ENCODE measurements around the gene SEMA5A. TPM values are rescaled to one million over a fixed set of nuclear protein-coding genes. Genes with fewer than 3 reads are reported as not detected.

Gene SEMA5A
- total RNA-seq = under 1 TPM; 0.14 to 0.23 TPM

- peak; percentile 4 to 25 for DNase-seq
- ATAC-seq (replicated peaks in 1 of 2) = peak; percentile 29 to 69
- no peaks in the 10 kb centered on the region for H3K9me3 Mint-ChIP-seq
- H3K27me3 Mint-ChIP-seq (ENCODE audit: low read depth) = peaks cover 28% of the 10 kb centered on the region
- H3K4me1 Mint-ChIP-seq (ENCODE audit: low read depth) = no peaks in the 10 kb centered on the region
- no peak within 1 kb of the TSS for H3K27ac Mint-ChIP-seq
- peak within 1 kb of the TSS; percentile 55 to 76 for H3K4me3 Mint-ChIP-seq
- peaks cover 0 to 2% of the 10 kb centered on the region in 2 donors for H3K36me3 Mint-ChIP-seq (ENCODE audit: insufficient read depth in 2 of 2)
Measured at GRCh38 chr5:9545992-9546851, at the start of gene SEMA5A. TSS of gene SEMA5A (minus strand) at chr5:9546075. CDS start at chr5:9379946, 166,129 bp downstream.

GRCh38 chr5:9594913-9595312 lies 49.0 kb upstream of the SEMA5A start:
- no peaks in the 10 kb centered on the region for H3K4me1 Mint-ChIP-seq (ENCODE audit: low read depth)
- H3K4me3 Mint-ChIP-seq = no peak overlapping the region
- DNase-seq = no peak
- H3K36me3 Mint-ChIP-seq (ENCODE audit: insufficient read depth in 2 of 2) = no peaks in the 10 kb centered on the region
- no peaks in the 10 kb centered on the region for H3K9me3 Mint-ChIP-seq
- no peak overlapping the region for H3K27ac Mint-ChIP-seq
- no peak for ATAC-seq (replicated peaks in 1 of 2)
- no peaks in the 10 kb centered on the region for H3K27me3 Mint-ChIP-seq (ENCODE audit: low read depth)

DNA sequence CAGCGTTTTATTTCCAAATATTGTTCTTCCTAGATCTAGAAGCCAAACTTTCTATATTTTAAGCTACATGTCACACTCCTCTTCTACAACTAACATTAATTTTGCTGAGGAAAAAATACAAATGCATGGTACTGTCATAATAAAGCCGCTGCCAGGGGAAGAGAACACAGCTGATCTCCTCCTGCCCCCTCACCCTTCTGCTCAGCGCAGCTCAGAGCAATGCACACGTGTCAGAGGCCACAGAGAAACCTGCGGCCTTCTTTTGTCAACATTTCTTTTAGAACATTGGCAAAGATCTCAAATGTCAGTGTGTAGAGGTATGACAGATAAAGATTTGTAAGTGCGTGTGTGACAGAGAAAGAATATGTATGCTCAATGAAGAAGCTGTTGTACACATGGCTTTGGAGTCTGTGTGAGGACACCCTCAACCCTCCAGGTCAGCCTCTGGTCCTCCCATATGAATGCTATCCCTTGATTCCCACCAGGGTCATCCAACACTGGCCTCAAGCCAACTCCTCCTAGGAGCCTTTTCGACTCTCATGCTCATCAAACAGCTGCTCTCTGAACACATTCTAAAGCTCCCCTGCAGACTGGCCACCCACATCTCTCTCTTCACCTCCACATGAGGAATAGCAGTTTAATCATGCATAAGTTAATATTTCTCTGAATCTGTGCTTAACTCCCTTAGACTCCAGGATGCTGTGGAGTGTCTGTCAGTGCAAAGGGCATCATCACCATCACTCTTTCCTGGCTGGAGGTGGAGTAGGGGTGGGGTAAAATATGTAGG lies 43.4 kb upstream of the SEMA5A start:
- Mint-ChIP-seq H3K27ac (no peak overlapping the region), H3K27me3 (ENCODE audit: low read depth) (no peaks in the 10 kb centered on the region), H3K4me3 (no peak overlapping the region), H3K9me3 (peaks cover 0 to 3% of the 10 kb centered on the region in 2 donors), H3K36me3 (ENCODE audit: insufficient read depth in 2 of 2) (no peaks in the 10 kb centered on the region), H3K4me1 (ENCODE audit: low read depth) (no peaks in the 10 kb centered on the region)
- no peak for ATAC-seq (replicated peaks in 1 of 2)
- no peak for DNase-seq

DNA sequence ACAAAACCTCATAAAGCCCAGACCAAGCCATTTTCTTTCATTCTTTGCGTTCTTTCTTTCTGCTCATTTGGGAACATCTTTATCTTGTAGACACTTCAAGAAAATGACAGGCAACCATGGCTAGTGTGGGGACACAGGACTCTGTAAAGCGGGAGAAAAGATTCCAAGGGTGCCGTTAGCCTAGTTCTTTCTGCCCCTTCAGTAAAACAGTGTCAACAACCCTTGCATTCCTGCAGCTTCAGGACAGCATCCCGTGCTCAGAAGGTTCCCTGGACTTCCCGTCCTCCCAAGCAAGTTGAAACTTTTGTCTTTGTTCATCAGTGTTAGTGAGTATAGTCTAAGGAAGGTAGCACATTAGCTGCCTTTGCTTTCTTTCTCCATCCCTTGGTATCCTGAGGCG lies 42.4 kb upstream of the SEMA5A start:
- no peaks in the 10 kb centered on the region for H3K4me1 Mint-ChIP-seq (ENCODE audit: low read depth)
- H3K36me3 Mint-ChIP-seq (ENCODE audit: insufficient read depth in 2 of 2) = no peaks in the 10 kb centered on the region
- ATAC-seq (replicated peaks in 1 of 2) (no peak), DNase-seq (no peak)
- H3K4me3 Mint-ChIP-seq = no peak overlapping the region
- peaks cover 0 to 3% of the 10 kb centered on the region in 2 donors for H3K9me3 Mint-ChIP-seq
- H3K27ac Mint-ChIP-seq = no peak overlapping the region
- no peaks in the 10 kb centered on the region for H3K27me3 Mint-ChIP-seq (ENCODE audit: low read depth)

DNA sequence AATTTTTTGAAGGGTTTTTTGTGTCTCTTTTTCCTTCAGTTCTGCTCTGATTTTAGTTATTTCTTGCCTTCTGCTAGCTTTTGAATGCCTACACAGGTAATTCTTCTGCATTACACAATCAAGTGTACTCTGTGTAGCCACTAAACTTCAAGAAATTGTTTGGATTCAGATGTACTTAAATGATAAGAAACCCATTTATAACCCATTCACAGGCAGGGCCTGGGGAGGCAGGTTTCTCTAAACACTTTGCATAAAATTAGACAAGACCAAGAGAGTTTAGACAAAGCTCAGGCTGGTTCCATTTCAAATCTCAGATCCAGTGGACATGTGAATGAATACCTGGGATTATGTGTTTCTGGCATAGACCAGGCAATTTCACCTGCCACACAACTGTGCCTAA lies 41.3 kb upstream of the SEMA5A start:
- no peak for ATAC-seq (replicated peaks in 1 of 2)
- no peak for DNase-seq
- no peak overlapping the region for H3K4me3 Mint-ChIP-seq
- H3K36me3 Mint-ChIP-seq (ENCODE audit: insufficient read depth in 2 of 2) = no peaks in the 10 kb centered on the region
- H3K4me1 Mint-ChIP-seq (ENCODE audit: low read depth) = no peaks in the 10 kb centered on the region
- no peaks in the 10 kb centered on the region for H3K27me3 Mint-ChIP-seq (ENCODE audit: low read depth)
- H3K27ac Mint-ChIP-seq = no peak overlapping the region
- H3K9me3 Mint-ChIP-seq = peaks cover 0 to 4% of the 10 kb centered on the region in 2 donors

- H3K4me3 Mint-ChIP-seq = no peak overlapping the region
- H3K27ac Mint-ChIP-seq = no peak overlapping the region
- ATAC-seq (replicated peaks in 1 of 2) (no peak), DNase-seq (no peak)
- H3K36me3 Mint-ChIP-seq (ENCODE audit: insufficient read depth in 2 of 2) = no peaks in the 10 kb centered on the region
- peaks cover 0 to 4% of the 10 kb centered on the region in 2 donors for H3K9me3 Mint-ChIP-seq
- H3K4me1 Mint-ChIP-seq (ENCODE audit: low read depth) = no peaks in the 10 kb centered on the region
- no peaks in the 10 kb centered on the region for H3K27me3 Mint-ChIP-seq (ENCODE audit: low read depth)
Measured at GRCh38 chr5:9582406-9582805, 36.5 kb upstream of the SEMA5A start.

- no peaks in the 10 kb centered on the region for H3K4me1 Mint-ChIP-seq (ENCODE audit: low read depth)
Measured at GRCh38 chr5:9573796-9574195, 27.9 kb upstream of the SEMA5A start.

DNA sequence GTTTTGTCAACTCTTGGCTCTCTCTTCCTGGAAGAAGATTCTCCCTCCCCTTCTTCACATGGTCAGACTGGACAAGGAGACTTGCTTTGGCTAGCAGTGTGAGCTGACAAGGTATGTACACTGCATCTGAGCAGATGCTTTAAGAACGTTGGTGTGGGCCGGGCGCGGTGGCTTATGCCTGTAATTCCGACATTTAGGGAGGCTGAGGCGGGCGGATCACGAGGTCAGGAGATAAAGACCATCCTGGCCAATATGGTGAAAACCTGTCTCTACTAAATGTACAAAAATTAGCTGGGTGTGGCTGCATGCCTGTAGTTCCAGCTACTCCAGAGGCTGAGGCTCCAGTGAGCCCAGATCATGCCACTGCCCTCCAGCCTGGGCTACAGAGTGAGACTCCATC lies 26.4 kb upstream of the SEMA5A start:
- Mint-ChIP-seq H3K4me3 (no peak overlapping the region), H3K4me1 (ENCODE audit: low read depth) (no peaks in the 10 kb centered on the region), H3K27ac (no peak overlapping the region), H3K27me3 (ENCODE audit: low read depth) (peaks cover 5% of the 10 kb centered on the region), H3K9me3 (peaks cover 4% of the 10 kb centered on the region in 2 donors), H3K36me3 (ENCODE audit: insufficient read depth in 2 of 2) (peaks cover 0 to 1% of the 10 kb centered on the region in 2 donors)
- DNase-seq = no peak
- no peak for ATAC-seq (replicated peaks in 1 of 2)

More at GRCh38 chr5:9573796-9574195, 27.9 kb upstream of the SEMA5A start:
- no peak for DNase-seq
- Mint-ChIP-seq H3K9me3 (peaks cover 3 to 4% of the 10 kb centered on the region in 2 donors), H3K36me3 (ENCODE audit: insufficient read depth in 2 of 2) (peaks cover 0 to 1% of the 10 kb centered on the region in 2 donors), H3K27me3 (ENCODE audit: low read depth) (peaks cover 5% of the 10 kb centered on the region), H3K27ac (no peak overlapping the region), H3K4me3 (no peak overlapping the region)
- no peak for ATAC-seq (replicated peaks in 1 of 2)

DNA sequence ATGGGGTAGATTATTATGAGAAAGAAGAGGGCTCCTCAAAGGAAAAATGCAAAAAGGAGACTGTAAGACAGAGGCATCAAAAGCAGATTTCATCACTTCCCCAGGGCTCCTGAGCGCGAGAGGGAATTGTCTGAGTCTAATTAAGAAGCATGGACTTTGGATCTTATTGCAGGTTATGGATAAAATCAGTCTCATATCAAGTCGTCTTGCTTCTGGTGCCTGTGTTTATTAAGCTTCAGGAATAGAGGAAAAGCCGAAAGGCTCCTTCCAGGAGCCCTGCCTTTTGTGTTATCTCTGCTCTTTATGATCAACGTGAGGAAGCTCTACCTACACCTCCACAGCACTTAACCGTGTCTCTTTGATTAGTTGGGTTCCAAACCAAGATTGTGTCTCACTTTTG lies 25.0 kb upstream of the SEMA5A start:
- Mint-ChIP-seq H3K27me3 (ENCODE audit: low read depth) (peaks cover 5% of the 10 kb centered on the region), H3K27ac (no peak overlapping the region), H3K4me3 (no peak overlapping the region), H3K4me1 (ENCODE audit: low read depth) (no peaks in the 10 kb centered on the region), H3K9me3 (peaks cover 4% of the 10 kb centered on the region in 2 donors), H3K36me3 (ENCODE audit: insufficient read depth in 2 of 2) (peaks cover 0 to 1% of the 10 kb centered on the region in 2 donors)
- ATAC-seq (replicated peaks in 1 of 2) = no peak
- DNase-seq = no peak

DNA sequence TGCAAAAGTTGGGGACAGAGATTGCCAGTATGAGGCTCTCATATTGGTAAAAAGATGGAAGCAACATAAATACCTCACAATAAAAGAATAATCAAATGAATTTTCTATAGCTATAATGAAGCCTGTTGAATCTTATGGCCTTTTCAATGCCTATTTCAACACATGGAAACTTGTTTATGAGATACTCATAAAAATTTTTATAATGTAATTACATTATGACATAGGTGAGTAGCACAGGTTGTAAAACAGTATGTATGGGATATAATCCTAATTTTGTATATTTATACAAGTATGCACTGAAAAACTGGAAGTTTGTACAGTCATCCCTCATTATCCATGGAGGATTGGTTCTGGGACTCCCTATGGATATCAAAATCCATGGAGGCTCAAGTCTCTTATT lies 21.2 kb upstream of the SEMA5A start:
- ATAC-seq (replicated peaks in 1 of 2) (no peak), DNase-seq (no peak)
- peaks cover 5% of the 10 kb centered on the region for H3K27me3 Mint-ChIP-seq (ENCODE audit: low read depth)
- no peak overlapping the region for H3K4me3 Mint-ChIP-seq
- H3K36me3 Mint-ChIP-seq (ENCODE audit: insufficient read depth in 2 of 2) = peaks cover 0 to 1% of the 10 kb centered on the region in 2 donors
- H3K9me3 Mint-ChIP-seq = peaks cover 4% of the 10 kb centered on the region in 2 donors
- H3K27ac Mint-ChIP-seq = no peak overlapping the region
- no peaks in the 10 kb centered on the region for H3K4me1 Mint-ChIP-seq (ENCODE audit: low read depth)

GRCh38 chr5:9564752-9565151 lies 18.9 kb upstream of the SEMA5A start:
- no peak overlapping the region for H3K27ac Mint-ChIP-seq
- H3K9me3 Mint-ChIP-seq = peaks cover 0 to 4% of the 10 kb centered on the region in 2 donors
- H3K36me3 Mint-ChIP-seq (ENCODE audit: insufficient read depth in 2 of 2) = no peaks in the 10 kb centered on the region
- no peak for DNase-seq
- H3K27me3 Mint-ChIP-seq (ENCODE audit: low read depth) = no peaks in the 10 kb centered on the region
- no peak overlapping the region for H3K4me3 Mint-ChIP-seq
- no peaks in the 10 kb centered on the region for H3K4me1 Mint-ChIP-seq (ENCODE audit: low read depth)
- no peak for ATAC-seq (replicated peaks in 1 of 2)

DNA sequence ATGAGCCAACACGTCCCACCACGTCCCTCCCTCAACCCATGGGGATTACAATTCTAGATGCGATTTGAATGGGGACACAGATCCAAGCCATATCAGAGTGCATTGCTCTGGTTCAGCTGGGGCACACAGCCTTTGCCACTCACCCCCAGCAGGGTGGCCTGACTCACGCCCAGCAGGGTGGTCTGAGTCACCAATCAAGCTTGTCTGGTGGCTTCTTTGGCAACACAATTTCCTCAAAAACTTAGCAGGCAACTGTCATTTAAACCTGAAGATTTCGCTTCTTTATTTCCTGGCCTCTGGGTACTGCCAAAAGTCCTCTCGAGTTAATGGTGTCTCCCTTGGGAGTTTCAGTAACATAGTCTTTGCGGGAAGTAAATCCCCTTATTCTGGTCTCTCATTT lies 16.3 kb upstream of the SEMA5A start:
- Mint-ChIP-seq H3K27me3 (ENCODE audit: low read depth) (no peaks in the 10 kb centered on the region), H3K9me3 (no peaks in the 10 kb centered on the region), H3K4me3 (no peak overlapping the region), H3K27ac (no peak overlapping the region), H3K36me3 (ENCODE audit: insufficient read depth in 2 of 2) (no peaks in the 10 kb centered on the region), H3K4me1 (ENCODE audit: low read depth) (no peaks in the 10 kb centered on the region)
- ATAC-seq (replicated peaks in 1 of 2) (no peak), DNase-seq (no peak)

DNA sequence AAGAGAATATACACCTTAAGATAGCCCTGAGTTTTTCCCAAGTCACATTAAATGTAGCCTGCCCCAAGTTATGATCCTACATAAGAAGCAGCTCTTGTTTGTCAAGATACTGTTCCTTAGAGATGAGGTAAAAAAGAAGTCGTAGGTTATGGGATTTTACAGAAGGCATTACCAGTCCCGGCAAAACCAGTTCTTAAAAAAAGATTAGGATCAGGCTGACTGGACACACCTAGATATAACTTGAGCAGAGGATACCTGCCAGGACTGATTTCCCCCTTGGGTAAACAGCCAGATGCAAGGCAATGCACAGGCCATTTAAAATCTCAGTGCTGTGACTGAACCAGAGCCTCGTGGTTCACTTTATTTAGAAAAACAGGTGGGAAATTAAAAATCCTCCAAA lies 14.1 kb upstream of the SEMA5A start:
- no peaks in the 10 kb centered on the region for H3K4me1 Mint-ChIP-seq (ENCODE audit: low read depth)
- no peaks in the 10 kb centered on the region for H3K27me3 Mint-ChIP-seq (ENCODE audit: low read depth)

More for the DNA sequence above, 14.1 kb upstream of the SEMA5A start:
- no peak overlapping the region for H3K4me3 Mint-ChIP-seq
- DNase-seq (no peak), ATAC-seq (replicated peaks in 1 of 2) (no peak)
- no peaks in the 10 kb centered on the region for H3K36me3 Mint-ChIP-seq (ENCODE audit: insufficient read depth in 2 of 2)
- H3K9me3 Mint-ChIP-seq = peaks cover 0 to 4% of the 10 kb centered on the region in 2 donors
- H3K27ac Mint-ChIP-seq = no peak overlapping the region
